Gastroesophageal sphincter (tissue), 3 donors: ENCODE results near the gene RNMT.

ENCODE experiments used
- CTCF ChIP-seq, 4 experiments: fragments of 200-600 bp in 2 of 4; fragments of 450-650 bp in 2 of 4; sonication (generic) in 1 of 4; IDR thresholded peaks; one replicate each; pipeline ENCODE4 v1.5.1; 2017 to 2019; ENCODE audit warnings: antibody characterized with exemption in 4 of 4, mild to moderate bottlenecking in 2 of 4, moderate library complexity in 2 of 4
- EP300 ChIP-seq: sonication (generic); formaldehyde crosslinking; IDR thresholded peaks from one replicate; pipeline ENCODE4 v1.6.1; 2017; ENCODE audit warnings: antibody characterized with exemption, mild to moderate bottlenecking
- POLR2A ChIP-seq, 2 donors: fragments of 450-650 bp; IDR thresholded peaks; one replicate each; pipeline ENCODE4 v1.6.1; 2017; ENCODE audit warnings: antibody characterized with exemption in 2 of 2, mild to moderate bottlenecking in 2 of 2, moderate library complexity in 1 of 2
- POLR2AphosphoS5 ChIP-seq: sonication (generic); formaldehyde crosslinking; IDR thresholded peaks from one replicate; pipeline ENCODE4 v1.6.1; 2017; ENCODE audit warnings: antibody characterized with exemption

GRCh38 chr18:13696961-13697360 is 29.5 kb upstream of the RNMT start:
- no peak for TF ChIP-seq CTCF (IDR thresholded peaks at IDR 0.05)
- no peak for TF ChIP-seq POLR2A (IDR thresholded peaks at IDR 0.05)
- TF ChIP-seq POLR2AphosphoS5: no peak
- TF ChIP-seq EP300: no peak
